OCI-LY3 (cell line): ENCODE measurements around the gene SEMA3C.

Source experiments
- EZH2phosphoT487 ChIP-seq: fragments of 200-600 bp; shearing (Covaris generic); IDR thresholded peaks from 2 replicates; pipeline ENCODE4 v1.6.1; 2018; ENCODE audit warnings: antibody characterized with exemption, mixed run types, low read depth
- TF ChIP-seq, protein P1 (sequence below): fragments of 200-600, 300-600 bp; sonication (generic); IDR thresholded peaks from 2 replicates; pipeline ENCODE4 v1.5.1; 2014; ENCODE audit warnings: antibody characterized with exemption, low read length, low read depth

DNA sequence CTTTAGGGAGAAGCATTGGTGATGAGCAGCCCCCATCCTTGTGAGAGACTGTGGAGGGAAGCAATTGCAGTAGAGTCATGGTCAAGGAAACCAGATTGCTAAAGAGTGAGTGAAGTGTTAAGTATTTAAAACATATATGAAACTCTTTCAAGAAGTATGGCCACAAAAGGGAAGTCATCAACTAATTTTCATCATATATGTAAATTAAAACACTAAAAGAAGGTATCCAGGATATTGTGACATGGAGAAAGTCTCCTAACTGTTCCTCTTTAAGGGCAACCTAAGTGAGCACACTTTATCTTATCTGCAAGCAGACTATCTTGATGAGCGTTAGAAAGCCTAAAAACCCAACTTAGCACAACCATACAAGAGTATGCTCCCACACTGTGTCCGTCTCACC lies 210.7 kb downstream of the SEMA3C start:
- TF ChIP-seq EZH2phosphoT487 = no peak
- TF ChIP-seq, protein P1, sequence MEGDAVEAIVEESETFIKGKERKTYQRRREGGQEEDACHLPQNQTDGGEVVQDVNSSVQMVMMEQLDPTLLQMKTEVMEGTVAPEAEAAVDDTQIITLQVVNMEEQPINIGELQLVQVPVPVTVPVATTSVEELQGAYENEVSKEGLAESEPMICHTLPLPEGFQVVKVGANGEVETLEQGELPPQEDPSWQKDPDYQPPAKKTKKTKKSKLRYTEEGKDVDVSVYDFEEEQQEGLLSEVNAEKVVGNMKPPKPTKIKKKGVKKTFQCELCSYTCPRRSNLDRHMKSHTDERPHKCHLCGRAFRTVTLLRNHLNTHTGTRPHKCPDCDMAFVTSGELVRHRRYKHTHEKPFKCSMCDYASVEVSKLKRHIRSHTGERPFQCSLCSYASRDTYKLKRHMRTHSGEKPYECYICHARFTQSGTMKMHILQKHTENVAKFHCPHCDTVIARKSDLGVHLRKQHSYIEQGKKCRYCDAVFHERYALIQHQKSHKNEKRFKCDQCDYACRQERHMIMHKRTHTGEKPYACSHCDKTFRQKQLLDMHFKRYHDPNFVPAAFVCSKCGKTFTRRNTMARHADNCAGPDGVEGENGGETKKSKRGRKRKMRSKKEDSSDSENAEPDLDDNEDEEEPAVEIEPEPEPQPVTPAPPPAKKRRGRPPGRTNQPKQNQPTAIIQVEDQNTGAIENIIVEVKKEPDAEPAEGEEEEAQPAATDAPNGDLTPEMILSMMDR = no peak
